ENCODE results near the gene CACNA1I.

Gene CACNA1I

GRCh38 chr22:39625569-39626537 lies 55.3 kb downstream of the CACNA1I start:
- no peak for DNase-seq (ENCODE audit: low spot score)

GRCh38 chr22:39627208-39627607 lies 56.7 kb downstream of the CACNA1I start:
- DNase-seq (ENCODE audit: low spot score): no peak

GRCh38 chr22:39627865-39628562 lies 57.5 kb downstream of the CACNA1I start:
- no peak for DNase-seq (ENCODE audit: low spot score)

DNA sequence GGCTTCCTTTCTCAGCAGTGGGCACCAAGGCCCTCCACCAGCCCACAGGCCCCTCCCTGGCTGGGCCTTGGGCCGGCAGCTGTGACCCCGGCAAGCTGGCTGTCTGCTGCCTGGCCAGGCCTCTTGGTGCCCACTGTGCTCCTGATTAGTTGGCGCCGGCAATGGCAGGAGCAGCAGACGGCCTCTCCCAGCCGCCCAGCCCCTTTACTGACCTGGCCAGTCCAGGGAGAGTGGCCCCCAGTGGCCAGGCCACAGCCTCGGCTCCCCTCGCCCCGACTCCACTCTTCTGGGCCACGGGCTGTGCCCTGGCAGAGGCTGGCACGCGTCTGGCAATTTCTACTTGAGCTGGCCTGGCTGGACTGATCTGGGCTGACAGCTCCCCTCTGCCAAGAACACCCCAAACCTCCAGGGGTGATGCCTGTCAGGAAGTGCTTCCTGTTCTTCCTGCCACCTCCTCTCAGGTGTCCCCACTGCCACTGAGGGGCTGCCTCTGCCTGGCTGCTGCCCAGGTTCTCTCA lies 58.1 kb downstream of the CACNA1I start:
- no peak for DNase-seq (ENCODE audit: low spot score)

DNA sequence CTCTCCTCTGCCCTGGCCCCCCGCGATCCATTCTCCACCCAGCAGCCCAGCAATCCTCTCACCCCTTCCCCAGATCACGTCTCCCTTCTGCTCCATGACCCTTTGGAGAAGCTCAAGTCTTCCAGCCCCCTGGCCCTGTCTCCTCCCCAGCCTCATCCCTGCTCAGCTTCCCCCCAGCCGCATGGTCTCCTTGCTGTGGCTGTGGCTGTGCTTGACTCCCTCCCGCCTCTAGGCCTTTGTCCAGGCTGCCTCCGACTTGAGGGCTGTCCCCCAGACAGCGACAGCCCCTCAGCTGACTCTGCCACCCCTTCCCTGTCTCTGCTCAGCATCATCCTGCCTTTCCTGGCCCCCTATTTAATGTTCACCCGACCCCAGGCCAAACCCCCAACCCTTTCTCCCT lies 59.3 kb downstream of the CACNA1I start:
- DNase-seq (ENCODE audit: low spot score): no peak

- no peak for DNase-seq (ENCODE audit: low spot score)
These were observed 60.2 kb downstream of the CACNA1I start for GRCh38 chr22:39630721-39631120.

DNA sequence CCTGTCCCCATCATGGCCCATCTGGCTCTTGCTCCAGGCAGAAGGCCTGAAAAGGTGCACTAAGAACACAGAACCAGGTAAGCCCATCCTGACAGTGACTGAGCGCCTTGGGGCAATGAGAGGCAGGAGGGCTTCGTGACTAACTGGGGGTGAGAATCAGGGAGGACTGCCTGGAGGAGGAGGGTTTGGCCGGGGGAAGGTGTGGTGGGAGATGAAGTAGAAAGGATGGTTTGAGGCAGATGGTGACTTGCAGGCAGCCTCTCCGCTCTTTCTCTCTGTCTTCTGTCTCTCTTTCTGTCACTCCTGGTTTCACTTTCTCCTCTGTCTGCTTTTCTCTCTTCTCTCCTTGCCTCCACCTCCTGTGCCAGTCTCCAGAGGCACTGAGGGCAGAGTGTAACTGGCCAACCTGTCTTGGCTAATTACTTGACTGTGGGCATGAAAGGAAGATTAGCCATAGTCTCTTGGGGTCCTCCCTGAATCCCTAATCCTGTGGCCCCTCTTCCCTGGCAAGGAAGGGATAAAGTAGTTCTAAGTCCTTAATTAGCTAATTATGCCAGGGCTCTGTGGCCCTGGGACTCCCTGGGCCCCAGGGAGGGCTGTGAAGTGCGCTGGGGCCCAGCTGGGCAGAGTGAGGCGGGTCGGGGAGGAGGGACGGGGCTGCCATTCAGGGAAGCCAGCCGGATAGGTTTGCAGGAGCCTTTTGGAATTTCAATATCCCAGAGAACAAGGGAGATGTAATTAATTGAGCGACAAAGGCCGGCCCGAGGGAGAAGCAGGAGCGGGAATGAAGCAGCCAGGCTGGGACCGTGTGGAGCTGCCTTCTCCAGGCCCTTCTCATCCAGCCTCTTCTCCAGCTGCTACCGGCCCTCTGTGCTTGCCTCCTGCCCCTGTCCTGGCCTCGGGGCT lies 61.1 kb downstream of the CACNA1I start:
- no peak for DNase-seq (ENCODE audit: low spot score)

DNA sequence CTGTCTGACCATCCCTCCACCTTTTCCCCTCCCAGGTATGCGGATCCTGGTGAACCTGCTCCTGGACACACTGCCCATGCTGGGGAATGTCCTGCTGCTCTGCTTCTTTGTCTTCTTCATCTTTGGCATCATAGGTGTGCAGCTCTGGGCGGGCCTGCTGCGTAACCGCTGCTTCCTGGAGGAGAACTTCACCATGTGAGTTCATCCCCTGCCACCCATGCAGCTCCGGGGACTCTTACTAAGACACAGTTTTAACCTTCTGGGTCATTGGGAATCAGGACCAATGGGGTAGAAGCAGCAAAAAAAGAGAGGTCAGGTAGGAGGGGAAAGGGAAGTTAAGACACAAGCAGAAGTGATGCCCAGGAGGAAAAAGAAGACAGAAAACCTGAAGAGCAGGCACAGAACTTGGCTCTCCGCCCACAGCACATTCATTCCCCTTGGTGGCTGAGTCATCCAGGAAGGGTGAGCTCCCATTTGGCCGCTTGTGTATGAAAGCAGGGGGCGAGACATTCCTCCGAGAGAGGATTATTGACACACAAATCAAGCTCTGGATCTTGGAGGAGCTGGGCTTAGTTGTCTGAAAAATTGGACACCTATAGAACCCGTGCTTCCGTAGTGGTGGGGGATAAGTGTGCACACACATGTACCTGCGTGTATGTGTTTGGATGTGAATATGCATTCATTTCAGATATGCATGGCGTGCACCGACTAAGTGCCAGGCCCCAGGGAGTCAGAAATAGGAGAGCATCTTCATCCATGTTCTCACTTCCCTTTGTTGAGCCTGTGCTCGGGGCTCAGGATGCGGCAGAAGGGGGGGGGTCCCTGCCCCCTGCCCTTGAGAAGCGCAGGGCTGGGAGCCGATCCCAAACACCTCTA lies 64.2 kb downstream of the CACNA1I start:
- DNase-seq (ENCODE audit: low spot score): peak; percentile 89

DNA sequence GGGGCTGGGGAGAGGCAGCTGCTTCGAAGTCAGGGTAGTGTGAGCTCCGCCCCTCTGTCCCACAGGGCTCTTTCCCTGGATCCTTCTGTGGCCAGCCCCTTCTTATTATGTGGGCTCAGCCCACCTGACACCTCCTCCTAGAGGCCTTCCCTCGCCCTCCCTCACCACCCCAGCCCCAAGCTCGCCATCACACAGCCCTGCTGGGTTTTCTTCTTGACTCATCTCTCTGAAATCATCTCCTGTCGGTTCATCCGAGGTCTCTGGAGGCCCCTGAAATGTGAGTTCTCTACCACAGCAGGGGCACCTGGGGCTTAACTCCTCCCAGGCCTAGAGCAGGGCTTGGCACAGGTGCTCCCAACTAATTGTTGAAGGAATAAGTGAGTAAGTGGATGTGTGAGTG lies 65.2 kb downstream of the CACNA1I start:
- DNase-seq (ENCODE audit: low spot score): no peak

DNA sequence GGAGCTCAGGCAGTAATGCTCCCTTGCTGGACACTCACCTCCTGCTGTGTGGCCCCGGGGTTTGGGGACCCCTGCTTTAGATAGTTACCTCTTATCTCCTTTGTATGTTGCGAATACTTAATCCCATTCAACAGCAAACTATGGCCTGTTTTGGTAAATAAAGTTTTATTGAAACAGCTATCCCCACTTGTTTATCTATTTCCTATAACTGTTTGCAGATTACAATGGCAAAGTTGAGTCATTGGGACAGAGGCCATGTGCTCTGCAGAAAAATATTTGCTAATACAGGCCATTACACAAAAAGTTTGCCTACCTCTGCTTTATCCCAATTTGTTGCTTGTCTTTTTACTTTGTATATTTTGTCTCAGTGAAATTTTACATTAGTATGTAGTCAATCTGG lies 68.4 kb downstream of the CACNA1I start:
- DNase-seq (ENCODE audit: low spot score): no peak

DNA sequence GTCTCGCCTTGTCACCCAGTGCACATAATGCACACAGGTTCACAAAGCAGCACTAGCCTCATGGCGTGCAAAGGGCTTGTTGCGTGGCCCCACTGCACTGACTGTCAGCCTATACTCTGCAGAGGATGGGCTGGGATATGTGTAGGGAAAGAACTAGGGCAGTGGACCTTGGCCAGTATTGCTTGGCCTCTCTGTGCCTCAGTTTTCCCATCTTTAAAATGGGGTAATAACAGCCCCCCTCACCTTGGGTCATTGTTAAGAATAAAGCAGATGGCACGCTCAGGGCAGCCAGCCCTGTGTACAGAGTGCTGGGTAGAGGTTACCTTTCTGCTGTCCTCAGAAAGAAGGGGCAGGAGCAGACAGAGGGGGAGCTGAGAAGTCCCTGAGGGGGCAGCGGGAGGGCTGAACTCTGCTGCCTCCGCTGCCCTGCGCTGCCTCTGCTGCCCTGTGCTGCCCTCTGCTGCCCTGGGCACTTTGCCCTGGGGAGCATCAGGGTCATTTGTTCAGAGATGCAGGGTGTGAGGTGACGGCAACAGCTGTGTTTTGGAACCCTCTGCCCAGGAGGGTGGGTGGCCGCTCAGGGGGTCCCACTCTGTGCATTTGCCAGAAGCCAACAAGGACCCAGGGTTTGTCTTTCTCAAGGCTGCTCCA lies 71.2 kb downstream of the CACNA1I start:
- no peak for DNase-seq (ENCODE audit: low spot score)

GRCh38 chr22:39643311-39644083 lies 72.9 kb downstream of the CACNA1I start:
- no peak for DNase-seq (ENCODE audit: low spot score)

GRCh38 chr22:39645532-39645931 lies 75.0 kb downstream of the CACNA1I start:
- no peak for DNase-seq (ENCODE audit: low spot score)

GRCh38 chr22:39646398-39647063 lies 76.0 kb downstream of the CACNA1I start:
- DNase-seq (ENCODE audit: low spot score): no peak

- no peak for DNase-seq (ENCODE audit: low spot score)
These were observed 77.5 kb downstream of the CACNA1I start for GRCh38 chr22:39647836-39648629.

DNA sequence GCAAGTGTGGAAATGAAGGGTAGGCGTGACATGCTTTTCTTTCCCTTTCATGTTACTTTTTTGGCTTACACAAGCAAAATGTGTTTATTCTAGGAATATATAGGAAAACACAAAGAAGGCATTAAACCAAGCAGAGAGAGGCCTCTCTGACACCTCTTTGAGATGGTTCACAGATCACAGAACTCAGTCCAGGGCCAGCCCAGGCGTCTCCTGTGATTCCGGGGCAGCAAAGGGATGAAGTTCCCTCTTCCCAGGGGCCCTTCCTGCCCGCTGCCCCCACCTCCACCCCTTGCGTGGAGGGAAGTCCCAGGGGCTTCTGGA lies 78.0 kb downstream of the CACNA1I start:
- DNase-seq (ENCODE audit: low spot score): no peak

DNA sequence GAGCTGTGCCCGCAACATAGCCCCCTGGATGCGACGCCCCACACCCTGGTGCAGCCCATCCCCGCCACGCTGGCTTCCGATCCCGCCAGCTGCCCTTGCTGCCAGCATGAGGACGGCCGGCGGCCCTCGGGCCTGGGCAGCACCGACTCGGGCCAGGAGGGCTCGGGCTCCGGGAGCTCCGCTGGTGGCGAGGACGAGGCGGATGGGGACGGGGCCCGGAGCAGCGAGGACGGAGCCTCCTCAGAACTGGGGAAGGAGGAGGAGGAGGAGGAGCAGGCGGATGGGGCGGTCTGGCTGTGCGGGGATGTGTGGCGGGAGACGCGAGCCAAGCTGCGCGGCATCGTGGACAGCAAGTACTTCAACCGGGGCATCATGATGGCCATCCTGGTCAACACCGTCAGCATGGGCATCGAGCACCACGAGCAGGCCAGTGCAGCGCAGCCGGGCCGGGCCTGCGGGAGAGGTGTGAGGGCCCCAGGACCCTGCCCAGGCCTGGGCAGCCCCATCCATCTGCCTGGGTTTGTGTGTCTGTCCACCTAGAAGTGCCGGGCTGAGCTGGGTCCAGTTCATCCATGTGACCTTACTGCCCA lies 79.0 kb downstream of the CACNA1I start:
- no peak for DNase-seq (ENCODE audit: low spot score)
